HEK293T (cell line): ENCODE results near the gene SLC25A30.

Source experiments
- ARNT ChIP-seq: fragments of 450-650 bp; IDR thresholded peaks from 2 replicates; pipeline ENCODE4 v1.6.1; 2017; ENCODE audit warnings: mild to moderate bottlenecking
- BHLHE40 ChIP-seq: fragments of 450-650 bp; IDR thresholded peaks from 2 replicates; pipeline ENCODE4 v1.6.1; 2016; ENCODE audit warnings: mild to moderate bottlenecking, moderate library complexity, borderline replicate concordance
- CTBP1 ChIP-seq: fragments of 450-650 bp; IDR thresholded peaks from 2 replicates; pipeline ENCODE4 v1.6.1; 2016; ENCODE audit warnings: borderline replicate concordance
- ELF4 ChIP-seq: fragments of 450-650 bp; IDR thresholded peaks from 2 replicates; pipeline ENCODE4 v1.6.1; 2017; ENCODE audit warnings: antibody characterized with exemption
- FOXK2 ChIP-seq: fragments of 450-650 bp; IDR thresholded peaks from 2 replicates; pipeline ENCODE4 v1.6.1; 2016; ENCODE audit warnings: mild to moderate bottlenecking
- L3MBTL2 ChIP-seq: fragments of 450-650 bp; conservative IDR thresholded peaks from 2 replicates; pipeline ENCODE4 v1.6.1; 2016; ENCODE audit warnings: mild to moderate bottlenecking
- NFRKB ChIP-seq: fragments of 450-650 bp; IDR thresholded peaks from 2 replicates; pipeline ENCODE4 v1.6.1; 2016; ENCODE audit warnings: mild to moderate bottlenecking, moderate library complexity
- SP1 ChIP-seq: fragments of 450-650 bp; IDR thresholded peaks from 2 replicates; pipeline ENCODE4 v1.6.1; 2017
- TARDBP ChIP-seq: fragments of 450-650 bp; IDR thresholded peaks from 2 replicates; pipeline ENCODE4 v1.6.1; 2016
- ZNF384 ChIP-seq: fragments of 450-650 bp; IDR thresholded peaks from 2 replicates; pipeline ENCODE4 v1.6.1; 2016

DNA sequence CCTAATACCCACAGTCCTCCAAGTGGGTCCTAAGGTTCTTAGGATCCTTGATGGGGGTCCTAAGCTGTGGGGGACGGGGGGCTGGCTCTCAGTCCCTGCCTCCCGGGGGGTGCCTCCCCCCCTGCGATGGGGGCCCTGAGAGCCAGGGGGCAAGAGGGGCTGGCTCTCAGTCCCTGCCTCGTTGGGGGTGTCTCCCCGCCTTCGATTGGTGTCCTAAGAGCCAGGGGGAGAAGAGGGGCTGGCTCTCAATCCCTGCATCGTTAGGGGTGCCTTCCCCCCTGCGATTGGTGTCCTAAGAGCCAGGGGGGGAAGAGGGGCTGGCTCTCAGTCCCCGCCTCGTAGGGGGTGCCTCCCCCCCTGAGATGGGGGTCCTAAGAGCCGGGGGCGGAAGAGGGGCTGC, 37.0 kb downstream of the SLC25A30 start:
- no peak for TF ChIP-seq ZNF384
- no peak for TF ChIP-seq NFRKB
- TF ChIP-seq ELF4: no peak
- TF ChIP-seq SP1: no peak
- TF ChIP-seq L3MBTL2: no peak
- TF ChIP-seq FOXK2: no peak
- TF ChIP-seq BHLHE40: no peak
- TF ChIP-seq ARNT: no peak
- no peak for TF ChIP-seq TARDBP
- no peak for TF ChIP-seq CTBP1
